GM21447 (cell line): ENCODE results near the gene GLMP.

Source experiments
- ATAC-seq: cut with Tn5 transposase; IDR thresholded peaks from one replicate; pipeline ENCODE4 v1.9.1; 2021; ENCODE audit not compliant: unreplicated experiment

The GLMP gene

DNA sequence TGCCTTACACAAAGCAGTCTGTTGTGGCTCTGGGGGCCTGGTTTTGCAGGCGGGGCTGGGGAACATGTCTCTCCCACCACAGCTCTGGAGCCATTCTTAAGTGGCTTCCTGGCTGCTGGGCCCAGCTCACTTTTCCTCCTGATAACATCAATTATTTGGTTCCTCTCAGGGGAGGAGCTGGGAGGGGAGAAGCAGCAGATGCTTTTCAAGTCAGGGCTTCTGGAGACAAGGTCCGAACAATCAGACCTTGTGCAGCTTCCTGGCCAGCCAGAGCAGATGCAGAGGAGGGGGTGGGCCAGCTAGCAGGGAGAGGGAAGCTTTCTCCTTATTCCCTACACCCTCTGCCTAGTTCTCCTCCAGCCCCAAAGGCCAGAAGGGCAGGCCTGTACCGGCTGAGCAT is 44.0 kb downstream of the GLMP start:
- no peak for ATAC-seq

DNA sequence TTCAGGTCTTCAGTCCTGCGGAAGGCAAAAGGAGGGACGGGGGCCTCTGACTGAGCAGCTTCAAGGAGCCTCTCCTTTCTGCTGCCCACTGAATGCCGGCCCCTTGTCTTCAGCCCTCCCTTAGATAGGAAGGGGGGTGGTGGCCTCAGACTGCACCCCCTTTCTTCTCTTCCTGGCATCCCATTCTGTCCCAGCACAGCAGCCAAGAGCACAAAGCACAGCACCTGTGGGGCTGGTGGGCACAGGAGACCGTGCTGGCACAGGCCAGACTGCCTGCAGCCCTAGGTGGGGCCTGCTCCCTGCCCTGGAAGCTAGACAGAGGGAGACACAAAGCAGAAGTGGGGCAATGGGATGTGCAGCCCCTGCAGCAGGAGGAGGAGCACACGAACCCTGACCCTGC is 45.9 kb downstream of the GLMP start:
- ATAC-seq: no peak

DNA sequence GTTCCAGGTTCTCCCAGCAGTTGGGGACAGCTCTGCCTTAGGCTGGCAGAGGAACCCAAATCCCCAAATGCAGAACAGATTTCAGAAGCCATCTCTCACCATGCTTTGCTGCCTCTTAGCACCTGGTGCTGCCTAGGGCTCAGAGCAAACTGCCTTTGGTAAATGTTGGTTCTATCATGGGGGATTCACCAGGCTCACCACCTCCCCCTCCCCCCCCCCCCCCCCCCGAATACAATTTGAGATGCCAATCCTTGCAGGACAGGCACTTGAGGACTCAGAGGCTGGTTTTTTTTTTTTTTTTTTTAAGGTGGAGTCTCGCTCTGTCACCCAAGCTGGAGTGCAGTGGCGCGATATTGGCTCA is 47.2 kb downstream of the GLMP start:
- ATAC-seq: no peak

DNA sequence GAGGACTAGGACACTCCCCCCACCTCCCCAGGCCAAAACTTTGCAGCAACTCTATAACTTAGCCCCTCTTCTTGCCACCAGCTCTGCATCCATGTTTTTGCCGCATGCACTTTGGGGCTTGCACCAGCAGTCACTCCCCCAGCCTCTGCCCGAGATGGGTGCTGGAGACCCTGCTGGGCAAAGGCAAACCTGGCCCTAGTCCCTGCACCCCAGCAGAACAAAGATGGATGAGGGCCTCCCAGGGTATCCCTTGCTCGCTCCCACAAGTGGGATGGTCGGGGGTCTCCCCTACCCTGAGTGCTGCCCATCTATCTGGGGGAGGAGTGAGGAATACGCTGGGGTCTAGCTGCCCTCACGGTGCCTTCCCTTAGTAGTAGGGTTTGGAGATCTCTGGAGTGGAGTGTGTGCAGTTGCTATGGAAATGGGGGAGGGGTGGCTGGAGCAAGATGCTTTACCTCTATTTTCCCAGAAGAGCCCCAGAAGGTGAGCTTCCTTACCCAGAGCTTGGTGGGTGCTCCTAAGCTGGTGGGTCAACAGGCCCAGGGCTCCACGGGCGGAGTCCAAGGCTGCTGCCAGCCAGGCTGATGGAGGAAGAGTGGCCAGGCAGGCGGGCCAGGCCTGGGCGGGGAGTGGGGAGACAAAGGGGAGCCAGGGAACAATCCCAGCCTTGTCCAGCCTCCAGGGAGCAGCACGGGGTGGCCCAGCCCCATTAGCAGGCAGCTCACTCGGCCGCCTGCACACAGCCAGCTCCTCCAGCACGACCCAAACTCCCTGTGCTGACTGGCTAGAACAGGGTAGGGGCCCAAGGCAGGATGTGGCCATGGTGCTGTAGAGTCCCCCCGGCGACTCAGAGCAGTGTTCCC is 47.8 kb downstream of the GLMP start, which contains the start of gene PAQR6:
Gene PAQR6 (minus strand): TSS at position 597 of the 863 bp plus-strand sequence. CDS start 1,325 bp downstream, outside the sequence.
- no peak for ATAC-seq

DNA sequence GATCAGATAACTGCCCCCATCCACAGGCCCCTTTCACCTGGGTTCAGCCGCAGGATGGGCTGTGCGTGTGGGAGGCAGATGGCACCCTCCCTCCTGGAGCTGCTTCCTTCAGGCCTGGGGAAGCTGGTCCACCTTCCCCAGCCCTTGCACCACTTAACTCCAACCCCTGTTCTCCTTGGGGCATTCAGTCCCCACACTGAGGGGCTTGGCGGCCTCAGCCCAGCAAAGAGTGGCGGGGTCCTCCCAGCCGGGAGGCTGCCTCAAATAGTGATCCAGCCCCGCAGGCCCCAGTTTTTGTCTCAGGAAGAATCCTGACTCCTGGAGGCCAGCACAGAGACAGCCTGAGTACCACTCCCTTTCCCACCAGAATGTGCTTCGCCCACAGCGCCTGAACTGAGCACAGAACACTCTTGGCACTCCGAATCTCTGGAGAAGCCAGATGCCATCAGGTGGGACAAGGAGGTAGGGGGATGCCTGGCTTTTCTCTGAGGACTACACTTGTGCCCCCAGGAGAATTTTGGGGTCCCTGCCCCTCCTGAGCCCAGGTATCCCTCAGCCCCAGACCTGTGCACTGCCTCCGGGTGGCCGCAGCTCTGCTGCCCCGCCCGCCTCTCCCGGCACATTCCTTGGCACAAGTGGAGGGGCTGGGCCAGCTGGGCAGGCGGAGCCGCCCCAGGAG is 48.6 kb downstream of the GLMP start:
- no peak for ATAC-seq

DNA sequence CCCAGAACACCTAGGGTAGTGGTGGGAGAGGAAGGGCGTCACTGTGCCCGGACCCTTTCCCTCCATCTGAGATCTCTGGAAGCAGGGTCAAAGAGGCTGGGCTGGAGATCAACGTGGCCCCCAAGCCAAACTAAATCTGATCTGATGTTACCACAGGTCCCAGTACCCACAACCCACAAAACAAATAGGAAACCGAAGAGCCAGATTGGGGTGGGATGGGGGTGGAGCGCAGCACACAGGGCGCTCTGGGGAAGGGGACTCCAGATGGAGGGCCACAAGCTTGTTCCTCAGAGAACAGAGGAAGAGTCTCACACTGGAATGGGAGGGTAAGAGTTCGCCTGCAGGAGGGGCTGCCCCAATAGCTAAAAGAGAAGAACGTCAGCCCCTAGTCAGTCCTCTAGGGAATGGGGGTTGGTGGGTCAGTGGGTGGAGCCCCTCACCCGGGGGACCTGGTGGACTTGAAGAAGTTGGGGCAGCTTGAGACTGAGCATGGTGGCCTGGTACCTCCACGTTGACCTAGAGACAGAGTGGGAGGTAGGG is 49.2 kb downstream of the GLMP start:
- ATAC-seq: no peak

DNA sequence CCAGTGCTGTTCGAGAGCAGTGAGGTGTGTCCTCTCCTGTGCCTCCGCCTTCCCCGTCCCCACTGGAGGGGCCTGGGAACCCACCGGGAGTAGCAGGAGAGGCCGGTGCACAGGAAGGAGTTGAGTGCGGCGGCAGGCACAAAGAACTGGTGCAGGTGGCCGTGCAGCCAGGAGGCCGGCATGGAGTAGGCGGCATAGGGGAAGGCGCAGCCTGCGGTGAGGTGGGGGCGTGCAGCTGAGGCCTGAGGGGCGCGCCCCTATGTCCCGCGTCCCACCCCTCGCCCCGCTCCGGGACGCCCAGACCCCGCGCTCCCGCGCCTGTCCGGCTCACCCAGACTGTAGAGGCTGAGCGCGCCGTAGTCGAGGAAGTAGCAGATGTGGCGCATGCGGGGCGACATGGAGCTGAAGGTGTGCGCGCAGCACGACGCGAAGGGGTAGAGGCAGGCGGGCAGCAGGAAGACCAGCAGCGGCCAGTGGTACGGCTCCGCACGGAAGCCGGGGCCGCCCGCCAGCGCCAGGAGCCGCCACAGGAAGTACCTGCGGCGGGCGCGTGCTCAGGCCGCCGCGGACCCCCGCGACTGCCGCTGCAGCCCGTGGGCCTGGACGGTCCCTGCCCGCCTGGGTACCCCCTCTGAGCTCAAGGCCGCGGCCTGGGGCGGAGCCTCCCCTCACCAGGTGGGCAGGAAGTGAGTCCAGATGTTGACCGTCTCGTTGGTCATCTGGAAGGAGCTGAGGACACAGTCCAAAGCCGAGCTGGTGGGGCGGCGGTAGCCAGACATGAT is 49.8 kb downstream of the GLMP start:
- ATAC-seq: no peak

DNA sequence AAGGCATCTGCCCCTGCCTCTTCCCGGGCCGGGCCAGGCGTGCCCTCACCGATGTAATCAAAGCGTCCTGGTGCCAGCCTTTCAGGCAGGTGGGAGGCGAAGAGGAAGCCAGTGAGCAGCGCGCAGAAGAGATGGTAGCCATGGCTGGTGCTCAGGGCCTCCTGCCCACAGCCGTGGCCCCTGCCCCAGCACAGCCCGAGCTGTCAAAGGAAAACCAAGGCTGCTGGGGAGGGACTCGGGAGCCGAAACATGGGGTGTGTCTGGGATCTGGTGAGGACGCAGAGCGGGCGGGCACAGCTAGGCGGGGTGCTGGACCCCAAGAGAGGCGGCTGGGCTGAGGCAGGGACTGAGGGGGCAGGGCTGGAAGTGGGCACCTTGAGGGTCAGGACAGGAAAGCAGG is 50.8 kb downstream of the GLMP start:
- ATAC-seq: no peak

DNA sequence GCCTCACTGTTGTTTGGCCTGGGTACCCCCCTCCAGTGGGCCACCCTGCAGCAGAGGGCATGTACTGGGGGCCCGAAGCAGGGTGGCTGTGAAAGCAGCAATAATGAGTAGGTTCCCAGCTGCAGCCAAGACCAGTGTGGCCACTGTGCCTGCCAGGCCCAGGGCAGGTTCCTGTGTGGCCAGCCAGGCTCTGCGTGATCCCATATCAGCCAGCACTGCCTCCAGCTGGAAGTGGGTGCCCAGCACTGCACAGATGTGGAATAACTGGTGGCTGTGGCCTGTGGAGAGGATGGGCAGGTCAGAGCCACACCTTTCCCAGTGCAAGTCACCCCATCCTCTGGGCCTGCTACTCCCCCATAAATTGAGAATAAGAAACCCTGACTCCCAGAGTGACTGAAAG is 51.4 kb downstream of the GLMP start:
- no peak for ATAC-seq

DNA sequence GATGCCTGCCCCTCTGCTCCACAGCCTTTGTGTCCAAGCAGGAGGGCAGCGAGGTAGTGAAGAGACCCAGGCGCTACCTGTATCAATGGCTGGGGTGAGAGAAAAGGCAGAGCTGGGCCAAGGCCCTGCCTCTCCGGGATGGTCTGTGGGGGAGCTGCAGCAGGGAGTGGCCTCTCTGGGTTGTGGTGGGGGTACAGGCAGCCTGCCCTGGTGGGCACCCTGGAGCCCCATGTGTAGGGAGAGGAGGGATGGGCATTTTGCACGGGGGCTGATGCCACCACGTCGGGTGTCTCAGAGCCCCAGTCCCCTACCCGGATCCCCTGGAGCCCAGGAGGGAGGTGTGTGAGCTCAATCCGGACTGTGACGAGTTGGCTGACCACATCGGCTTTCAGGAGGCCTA is 52.7 kb downstream of the GLMP start:
- no peak for ATAC-seq
